WI38 (cell line): Measurements from ENCODE around the gene FSTL4.

Experiments
- H3K4me3 ChIP-seq: 2 replicates; pipeline ENCODE4 v1.5.1; 2011; ENCODE audit warnings: low read depth, mild to moderate bottlenecking, control low read depth, low read length
- TF ChIP-seq, protein P1 (sequence below): IDR thresholded peaks from 2 replicates; pipeline ENCODE4 v1.5.1; 2012; ENCODE audit warnings: low read depth, mild to moderate bottlenecking, control low read depth, low read length

Gene FSTL4

DNA sequence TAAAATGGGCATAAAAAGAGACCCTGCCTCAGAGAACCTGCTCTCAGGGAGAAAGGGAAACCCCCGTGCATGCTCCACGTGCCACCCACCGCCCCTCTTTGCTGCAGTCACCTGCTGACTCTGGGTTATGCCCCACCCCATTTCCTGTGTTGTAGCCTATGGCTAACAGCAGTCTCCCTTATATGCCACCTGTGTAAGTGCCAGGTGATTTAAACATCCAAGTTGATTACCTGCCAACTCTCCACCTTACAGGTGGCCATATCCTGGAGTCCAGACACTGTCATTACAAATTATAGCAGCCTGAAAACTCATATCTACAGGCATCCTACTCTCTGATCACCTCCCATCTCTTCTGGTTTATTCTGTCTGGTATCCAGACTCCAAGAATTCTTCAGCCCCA lies 318.0 kb downstream of the FSTL4 start:
- TF ChIP-seq, protein P1, sequence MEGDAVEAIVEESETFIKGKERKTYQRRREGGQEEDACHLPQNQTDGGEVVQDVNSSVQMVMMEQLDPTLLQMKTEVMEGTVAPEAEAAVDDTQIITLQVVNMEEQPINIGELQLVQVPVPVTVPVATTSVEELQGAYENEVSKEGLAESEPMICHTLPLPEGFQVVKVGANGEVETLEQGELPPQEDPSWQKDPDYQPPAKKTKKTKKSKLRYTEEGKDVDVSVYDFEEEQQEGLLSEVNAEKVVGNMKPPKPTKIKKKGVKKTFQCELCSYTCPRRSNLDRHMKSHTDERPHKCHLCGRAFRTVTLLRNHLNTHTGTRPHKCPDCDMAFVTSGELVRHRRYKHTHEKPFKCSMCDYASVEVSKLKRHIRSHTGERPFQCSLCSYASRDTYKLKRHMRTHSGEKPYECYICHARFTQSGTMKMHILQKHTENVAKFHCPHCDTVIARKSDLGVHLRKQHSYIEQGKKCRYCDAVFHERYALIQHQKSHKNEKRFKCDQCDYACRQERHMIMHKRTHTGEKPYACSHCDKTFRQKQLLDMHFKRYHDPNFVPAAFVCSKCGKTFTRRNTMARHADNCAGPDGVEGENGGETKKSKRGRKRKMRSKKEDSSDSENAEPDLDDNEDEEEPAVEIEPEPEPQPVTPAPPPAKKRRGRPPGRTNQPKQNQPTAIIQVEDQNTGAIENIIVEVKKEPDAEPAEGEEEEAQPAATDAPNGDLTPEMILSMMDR: no peak

DNA sequence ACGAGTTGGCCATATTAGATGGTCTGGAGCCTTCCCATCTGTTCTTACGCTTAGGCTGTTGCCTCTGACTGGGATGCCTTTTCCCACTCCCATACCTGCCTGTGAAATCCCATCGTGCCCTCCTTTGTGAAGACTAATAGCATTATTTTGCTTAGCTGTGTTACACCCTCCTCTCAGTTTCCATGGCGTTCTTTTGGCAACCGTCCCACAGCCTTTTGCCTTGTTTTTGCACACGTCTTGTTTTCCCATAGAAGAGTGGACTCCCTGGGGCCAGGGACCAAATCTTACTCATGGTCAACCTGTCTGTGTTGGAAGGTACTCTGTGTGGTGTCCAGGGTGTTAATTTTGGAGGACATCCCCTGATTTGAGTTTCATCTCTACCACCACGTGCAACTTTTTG lies 318.4 kb downstream of the FSTL4 start:
- no peak overlapping the region for H3K4me3 ChIP-seq
- TF ChIP-seq, protein P1: no peak

More for the DNA sequence above, 318.0 kb downstream of the FSTL4 start:
- no peak overlapping the region for H3K4me3 ChIP-seq

DNA sequence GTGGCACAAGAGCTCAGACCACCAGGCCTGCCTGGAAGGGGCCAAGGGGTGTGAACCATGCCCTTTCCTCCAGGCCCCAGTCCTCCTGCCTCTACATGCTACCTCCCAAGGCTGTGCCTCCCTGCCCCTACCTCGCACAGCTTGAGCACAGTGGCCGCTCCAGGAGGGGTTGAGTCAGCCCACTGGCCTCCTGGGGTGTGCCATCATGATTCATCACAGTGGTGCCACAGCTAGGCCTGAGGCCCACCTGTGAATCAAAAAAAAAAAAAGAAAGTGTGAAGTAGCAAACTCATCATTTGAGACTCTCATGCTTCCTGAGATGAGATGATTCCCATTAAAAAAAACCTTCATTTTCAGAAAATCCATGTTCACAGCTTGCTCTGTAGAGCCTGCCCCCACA lies 320.0 kb downstream of the FSTL4 start:
- no peak overlapping the region for H3K4me3 ChIP-seq
- TF ChIP-seq, protein P1: no peak

DNA sequence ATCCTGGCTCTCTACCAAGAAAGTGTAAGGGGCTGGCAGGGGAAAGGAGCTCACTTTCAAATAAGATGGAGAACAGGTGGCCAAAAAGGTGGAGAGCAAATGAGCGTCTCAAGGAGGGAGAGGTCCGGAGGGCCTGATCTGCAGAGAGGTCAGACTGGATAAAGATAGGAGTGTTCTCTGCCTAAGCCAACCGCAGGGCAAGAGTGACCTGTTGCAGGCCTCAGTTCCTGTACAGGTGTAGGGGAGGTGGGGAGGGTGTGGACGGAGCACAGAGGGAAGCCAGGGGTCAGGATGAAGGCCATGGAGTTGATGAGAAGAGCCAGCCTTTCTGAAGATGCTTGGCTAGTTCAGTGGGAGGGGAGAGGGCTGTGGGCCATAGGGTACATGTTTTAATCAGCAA lies 320.8 kb downstream of the FSTL4 start:
- TF ChIP-seq, protein P1: no peak
- H3K4me3 ChIP-seq: no peak overlapping the region

DNA sequence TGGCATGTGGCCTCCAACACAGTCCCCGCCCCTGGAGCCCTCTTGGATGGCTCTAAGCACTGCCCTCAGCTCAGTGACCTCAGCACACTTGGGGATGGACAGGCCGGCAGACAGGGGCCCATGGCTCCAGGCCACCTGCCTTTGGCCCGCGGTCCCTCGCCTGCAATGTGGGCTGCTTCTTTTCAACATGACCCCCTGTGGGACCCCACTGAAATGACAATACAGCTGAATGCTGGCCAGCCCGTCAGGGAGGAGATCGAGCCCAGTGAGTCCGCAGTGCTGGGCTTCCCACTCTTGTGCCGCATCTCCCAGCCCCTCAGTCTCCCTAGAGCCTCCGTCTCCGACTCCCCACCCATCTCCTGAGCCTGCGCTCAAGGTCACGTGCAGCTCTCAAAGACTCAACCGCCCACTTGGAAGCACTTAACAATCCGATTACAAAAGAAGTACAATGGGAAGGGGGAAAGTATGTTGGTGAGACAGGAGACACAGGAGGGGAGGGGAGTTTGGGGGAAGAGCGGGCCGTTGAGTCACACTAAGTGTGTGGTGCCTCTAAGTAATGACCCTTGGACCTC lies 321.6 kb downstream of the FSTL4 start:
- TF ChIP-seq, protein P1: no peak
- H3K4me3 ChIP-seq: no peak overlapping the region

DNA sequence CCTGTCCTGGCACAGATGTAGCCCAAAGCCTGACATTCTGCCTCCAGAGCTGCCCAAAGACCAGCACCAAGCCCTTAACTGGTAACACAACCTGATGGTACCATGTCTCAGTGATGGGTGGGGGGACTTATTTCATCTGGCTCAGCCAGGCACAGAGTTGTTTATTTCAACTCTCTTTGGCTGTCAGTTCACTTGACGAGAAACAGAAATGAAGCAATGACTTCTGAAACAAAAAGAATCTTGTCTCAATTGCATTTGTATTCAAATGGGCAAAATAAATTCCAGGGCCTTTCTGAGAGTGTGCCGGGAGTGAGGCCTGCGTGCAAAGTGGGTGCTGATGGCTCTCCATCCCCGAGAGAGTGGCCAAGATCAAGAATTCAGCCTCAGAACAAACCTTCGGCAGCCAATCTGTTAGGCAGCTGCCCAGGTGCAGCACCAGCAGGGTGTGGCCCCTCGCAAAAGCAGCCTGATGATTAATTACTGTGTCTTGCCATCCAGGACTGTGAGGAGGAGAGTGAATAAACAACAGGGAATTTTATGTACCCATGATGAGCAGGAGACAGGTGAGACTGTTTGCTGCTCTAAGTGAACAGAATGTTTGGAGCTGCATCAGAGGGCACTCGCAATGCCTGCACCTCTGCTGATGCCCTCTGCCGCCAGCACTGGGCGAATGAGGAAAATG lies 322.5 kb downstream of the FSTL4 start:
- TF ChIP-seq, protein P1: no peak
- no peak overlapping the region for H3K4me3 ChIP-seq

DNA sequence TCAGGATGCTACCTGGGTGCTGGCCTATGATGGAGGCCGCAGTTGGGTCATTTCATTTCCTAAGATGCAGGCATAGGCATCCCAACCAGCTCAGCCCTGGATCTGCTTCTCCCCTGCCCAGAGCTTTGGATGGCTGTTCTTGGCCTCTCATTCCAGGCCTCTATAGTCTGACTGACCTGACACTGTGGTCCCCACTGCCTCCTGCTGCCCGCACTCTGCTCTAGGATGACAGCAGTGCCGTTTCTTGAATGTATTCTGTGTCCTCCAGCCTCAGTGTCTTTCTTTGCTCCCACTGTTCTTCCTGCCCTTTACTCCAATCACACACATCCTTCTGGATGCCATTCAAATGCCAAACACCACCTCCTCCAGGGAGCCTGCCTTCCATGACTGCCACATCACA lies 324.8 kb downstream of the FSTL4 start:
- TF ChIP-seq, protein P1: peak; percentile 46
- H3K4me3 ChIP-seq: no peak overlapping the region
